GM21526 (cell line): ENCODE data around the gene KRTAP12-2.
"Not testable (repeated sequence)": the region's sequence is repeated elsewhere in the genome, so short reads cannot be mapped to it uniquely, and the experiment has no call there.

ENCODE experiments used
- ATAC-seq: cut with Tn5 transposase; IDR thresholded peaks from one replicate; pipeline ENCODE4 v1.9.1; 2021; ENCODE audit warnings: moderate library complexity; ENCODE audit not compliant: unreplicated experiment, low FRiP score

KRTAP12-2 gene

DNA sequence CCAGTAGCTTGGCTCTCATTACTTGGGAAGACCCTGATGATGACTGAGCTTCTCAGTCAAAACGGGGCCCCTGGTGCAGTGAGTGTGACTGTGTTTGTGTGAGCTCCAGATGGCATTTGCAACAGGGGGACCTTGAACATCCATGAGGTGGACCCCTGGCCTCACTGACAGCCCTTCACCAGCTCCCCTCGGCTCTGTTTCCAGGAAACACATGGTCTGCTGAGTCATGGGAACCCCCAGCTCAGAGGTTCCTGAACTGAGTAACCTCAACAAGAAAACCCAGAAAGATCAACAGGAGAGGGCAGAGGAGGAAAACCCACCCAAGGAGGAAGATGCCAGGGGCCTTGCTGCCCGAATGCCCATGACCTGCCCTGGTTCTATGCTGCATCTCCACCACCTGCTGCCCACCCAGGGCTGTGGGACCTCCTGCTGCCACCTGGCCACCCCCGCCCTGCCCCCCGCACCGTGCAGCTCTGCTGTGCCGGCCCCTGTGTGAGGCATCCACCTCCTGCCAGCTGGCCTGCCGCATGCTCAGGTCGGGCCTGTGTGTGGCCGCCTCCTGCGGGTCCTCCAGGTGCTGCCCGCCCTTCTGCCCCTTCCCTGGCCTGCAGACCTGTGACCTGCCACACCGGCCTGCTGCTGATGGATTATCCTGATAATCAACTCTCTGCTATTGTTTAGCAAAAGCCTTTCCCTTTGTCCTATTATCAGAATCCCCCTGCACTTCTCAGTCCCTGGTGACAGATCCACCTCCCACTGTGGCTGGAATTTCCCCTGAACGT lies 19.5 kb upstream of the KRTAP12-2 start:
- ATAC-seq = no peak

DNA sequence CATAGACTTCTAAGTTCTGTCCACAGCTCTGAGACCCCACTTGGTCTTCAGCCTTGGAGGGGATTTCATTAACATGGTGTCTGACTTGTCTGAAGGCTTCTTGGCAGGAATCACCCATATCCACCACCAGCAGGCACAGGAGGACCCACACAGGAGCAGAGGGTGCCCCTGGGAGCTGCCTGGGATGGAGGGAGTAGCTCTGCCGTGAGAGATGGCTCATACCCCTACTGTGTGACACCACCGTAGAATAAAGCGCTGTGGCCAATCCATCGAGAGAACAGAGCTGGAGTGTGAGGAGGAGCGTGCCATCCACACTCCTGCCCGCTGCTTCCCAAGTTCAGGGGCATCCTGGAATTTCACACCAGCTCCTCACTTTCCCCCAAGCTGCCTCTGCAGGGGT lies 18.3 kb upstream of the KRTAP12-2 start:
- ATAC-seq = not testable (repeated sequence)

DNA sequence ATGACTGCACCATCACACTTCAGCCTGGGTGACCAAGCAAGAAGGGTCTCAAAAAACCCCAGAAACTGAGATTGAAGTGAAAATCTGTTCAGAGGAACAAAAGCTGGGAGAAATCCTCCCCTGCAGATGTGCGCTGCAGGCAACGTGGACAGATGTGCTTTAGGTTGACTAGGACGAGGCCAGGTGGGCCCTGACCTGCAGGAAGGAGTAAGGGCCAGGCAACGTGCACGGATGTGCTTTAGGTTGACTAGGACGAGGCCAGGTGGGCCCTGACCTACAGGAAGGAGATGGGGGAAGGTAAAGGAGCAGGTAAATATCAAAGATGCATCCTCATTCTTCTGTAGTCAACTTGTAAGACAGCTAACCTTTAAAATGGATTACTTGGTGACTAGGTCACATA lies 17.8 kb upstream of the KRTAP12-2 start:
- ATAC-seq = no peak

DNA sequence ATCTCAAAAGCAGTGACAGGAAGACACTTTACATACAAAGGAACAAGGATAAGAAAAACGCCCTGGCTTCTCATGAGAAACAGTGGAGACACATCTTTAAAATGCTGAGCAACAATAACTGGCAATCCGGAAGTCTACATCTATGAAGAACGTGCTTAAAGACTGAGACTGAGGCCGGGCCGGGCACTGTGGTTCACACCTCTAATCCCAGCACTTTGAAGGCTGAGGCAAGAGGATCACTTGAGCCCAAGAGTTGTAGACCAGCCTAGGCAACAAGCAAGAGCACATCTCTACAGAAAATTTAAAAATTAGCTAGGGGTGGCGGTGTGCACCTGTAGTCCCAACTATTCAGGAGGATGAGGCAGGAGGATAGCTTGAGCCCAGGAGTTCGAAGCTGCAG lies 17.4 kb upstream of the KRTAP12-2 start:
- no peak for ATAC-seq

DNA sequence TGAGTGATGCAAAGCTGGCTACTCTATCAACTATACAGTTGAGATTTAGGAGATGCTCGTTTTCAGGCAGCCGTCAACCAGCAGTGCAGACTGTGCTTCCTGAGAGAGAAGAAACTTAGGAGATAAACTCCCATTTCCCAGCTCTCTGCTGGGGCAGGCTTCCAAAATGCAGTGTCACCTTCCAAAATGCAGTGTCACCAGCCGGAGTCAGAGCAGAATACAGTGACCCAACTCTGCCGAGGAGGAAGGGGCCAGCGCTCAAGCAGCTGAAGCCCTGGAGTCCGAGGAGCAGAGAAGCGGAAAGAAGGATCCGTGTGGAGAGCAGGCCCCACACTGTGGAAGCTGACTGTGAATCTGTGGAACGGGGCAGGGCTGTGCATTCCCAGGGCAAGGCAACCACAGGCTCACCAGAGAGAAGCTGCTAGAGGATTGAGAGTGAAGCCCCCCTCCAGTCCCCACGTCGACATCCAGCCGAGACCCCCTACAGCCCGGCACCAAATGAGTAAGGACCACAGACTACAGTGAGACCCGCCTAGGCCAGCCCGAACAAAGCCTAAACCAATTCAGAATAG lies 15.9 kb upstream of the KRTAP12-2 start:
- ATAC-seq = no peak

DNA sequence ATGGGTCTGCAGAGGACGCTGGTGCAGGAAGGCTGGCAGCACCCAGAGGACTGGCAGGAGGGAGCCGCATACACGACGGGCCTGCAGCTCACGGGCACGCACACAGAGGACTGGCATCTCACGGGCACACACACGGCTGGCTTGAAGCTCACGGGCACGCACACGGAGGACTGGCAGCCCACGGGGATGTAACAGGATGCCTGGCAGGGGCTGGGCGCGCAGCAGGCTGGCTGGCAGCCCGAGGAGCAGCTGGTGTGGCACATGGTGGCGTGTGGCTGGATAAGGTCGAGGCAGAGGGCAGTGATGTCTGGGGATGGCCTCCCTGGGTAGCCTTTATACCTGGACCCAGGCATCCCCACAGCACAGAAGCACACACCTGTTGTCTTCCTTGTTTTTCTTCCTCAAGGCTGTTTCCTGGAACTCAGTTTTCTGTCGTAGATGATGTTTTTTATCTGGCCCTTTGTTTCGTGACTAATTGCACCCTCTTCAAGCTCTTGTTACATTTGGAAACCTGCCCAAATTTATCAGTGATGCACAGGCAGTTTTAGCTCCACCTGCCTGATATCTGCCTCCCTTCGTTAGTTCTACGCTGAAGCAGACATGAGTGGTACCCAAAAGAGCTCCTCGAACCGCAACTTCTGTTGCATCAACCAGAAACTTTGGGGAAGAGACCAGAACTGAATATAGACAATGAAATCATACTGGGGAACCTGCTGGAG lies 15.3 kb upstream of the KRTAP12-2 start, which contains the start of gene KRTAP12-1:
Gene KRTAP12-1 (minus strand): TSS at position 303 of the 719 bp plus-strand sequence. CDS start 40 bp downstream, at position 263.
- ATAC-seq = no peak

DNA sequence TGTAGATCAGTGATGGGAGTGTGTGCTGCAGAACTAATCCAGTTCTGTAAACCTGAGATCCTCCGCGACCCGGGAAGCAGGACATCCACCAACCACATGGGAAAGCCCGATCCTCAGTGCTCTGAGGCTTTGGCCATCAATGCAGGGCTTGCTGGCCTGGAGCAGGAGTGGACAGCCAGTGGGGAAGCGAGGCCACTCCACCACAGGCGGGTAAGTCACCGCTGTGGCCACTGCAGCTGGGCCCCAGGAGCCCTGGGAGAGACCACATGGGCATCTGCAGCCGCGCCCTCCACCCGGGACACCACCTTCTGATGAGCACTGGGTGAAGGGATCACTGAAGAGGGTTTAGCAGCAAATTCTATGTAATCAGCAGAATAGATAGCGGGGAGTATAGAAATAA lies 14.4 kb upstream of the KRTAP12-2 start:
- ATAC-seq = no peak

DNA sequence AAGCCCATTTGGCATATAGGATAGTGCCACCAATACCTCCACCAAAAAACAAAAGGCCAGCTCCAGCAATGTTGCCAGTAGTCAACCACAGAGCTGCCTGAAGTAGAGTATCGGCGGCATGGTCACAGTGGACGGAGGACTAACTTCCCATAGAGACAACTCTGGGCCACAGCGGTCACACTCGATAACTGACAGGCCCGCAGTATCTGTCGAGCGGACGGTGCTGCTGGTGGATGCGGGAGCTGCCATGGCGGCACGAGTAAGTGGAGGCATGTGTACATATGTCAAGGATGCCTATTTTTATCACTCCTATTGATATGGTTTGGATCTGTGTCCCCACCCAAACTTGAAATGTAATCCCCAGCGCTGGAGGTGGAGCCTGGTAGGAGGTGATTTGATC lies 11.2 kb upstream of the KRTAP12-2 start:
- ATAC-seq = no peak

DNA sequence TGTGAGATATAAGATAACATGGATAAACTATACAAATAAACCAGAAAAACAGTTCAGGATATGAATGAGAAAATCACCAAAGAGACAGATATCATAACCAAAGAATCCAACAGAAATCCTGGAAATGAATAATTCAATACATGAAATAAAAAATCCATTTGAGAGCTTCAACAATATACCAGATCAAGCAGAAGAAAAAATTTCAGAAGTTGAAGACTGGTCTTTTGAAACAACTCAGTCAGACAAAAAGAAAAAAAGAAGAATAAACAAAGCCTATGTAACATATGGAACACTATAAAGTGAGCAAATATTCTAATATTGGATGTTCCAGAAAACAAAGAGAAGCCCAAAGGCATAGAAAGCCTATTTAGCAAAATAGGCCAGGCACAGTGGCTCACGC lies 5.2 kb upstream of the KRTAP12-2 start:
- ATAC-seq = no peak

DNA sequence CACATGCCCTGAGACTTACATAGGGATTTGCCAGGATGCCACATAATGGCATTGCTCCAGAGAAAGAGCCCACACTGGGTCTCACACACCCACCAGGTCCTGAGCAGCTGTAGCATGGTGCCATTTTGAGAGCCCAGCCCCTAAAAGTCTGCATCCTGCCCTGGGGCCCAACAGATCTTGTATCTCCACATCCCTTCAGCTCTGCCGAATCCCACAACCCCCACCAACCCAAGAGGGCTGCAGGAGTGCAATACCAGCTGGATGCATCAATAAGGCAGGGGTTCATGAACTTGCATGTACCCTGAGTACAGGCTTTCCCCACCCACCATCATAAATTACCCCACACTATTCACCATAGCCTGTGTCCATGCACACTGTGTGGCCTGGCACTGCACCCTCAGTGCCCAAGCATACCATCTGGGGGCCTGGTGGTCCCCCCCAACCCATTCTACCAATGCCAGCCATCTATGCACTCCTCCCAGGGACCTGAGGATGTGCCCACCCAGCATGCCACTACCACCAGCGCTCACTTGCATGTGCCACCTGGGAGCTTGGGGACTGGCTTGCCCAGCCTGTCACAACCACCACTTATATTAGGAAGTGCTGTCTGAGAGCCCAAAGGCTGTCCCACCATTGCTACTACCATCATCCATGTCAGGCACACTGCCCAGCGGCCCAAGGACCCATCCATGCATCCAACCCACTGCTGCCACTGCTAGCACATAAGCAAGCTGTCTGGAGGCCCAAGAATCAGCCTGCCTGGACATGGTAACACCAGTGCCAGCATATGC lies 4.1 kb upstream of the KRTAP12-2 start:
- no peak for ATAC-seq

DNA sequence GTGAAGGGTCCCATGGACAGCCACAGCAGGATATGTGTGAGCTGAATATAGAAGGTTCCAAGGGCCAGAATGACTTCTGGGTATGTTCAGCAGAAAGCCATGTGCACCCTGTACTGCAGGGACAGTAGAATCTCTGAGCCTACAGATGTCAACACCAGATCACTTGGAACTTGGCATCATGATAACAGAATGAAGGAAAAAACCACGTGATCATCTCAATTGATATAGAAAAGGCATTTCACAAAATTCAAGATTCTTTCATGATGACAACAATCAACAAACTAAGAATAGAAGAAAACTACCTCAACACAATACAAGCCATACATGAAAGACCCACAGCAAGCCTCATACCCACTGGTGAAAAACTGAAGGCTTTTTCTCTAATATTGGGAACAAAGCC lies 885 bp upstream of the KRTAP12-2 start:
- no peak for ATAC-seq

DNA sequence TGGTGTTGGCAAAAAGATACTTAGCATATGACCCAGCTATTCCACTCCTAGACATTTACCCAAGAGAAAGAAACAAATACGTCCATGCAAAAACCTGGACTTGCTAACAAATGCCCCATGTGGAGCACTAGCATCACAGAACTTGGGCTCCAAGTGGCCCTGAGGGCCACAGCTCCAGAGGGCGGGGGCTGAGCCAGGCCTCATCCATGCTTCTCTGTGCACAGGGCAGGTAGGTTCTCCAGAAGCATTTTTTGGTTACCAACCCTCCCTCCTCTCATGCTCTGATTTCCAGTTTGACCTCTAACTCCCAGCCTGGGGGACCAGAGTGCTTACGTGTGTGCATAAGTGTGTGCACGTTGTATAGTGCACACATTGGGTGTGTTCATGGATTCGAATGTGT lies 2.0 kb downstream of the KRTAP12-2 start:
- ATAC-seq = no peak

DNA sequence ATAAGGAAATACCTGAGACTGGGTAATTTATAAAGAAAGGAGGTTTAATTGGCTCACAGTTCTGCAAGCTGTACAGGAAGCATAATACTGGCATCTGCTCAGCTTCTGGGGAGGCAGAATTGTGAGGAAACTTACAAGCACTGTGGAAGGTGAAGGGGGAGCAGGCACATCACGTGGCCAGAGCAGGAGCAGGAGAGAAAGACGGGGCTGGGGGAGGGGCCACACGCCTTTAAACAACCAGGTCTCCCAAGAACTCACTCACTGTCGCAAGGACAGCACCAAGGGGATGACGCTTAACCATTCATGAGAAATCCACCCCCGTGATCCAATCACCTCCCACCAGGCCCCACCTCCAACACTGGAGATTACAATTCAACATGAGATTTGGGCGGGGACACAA lies 5.2 kb downstream of the KRTAP12-2 start:
- not testable (repeated sequence) for ATAC-seq

DNA sequence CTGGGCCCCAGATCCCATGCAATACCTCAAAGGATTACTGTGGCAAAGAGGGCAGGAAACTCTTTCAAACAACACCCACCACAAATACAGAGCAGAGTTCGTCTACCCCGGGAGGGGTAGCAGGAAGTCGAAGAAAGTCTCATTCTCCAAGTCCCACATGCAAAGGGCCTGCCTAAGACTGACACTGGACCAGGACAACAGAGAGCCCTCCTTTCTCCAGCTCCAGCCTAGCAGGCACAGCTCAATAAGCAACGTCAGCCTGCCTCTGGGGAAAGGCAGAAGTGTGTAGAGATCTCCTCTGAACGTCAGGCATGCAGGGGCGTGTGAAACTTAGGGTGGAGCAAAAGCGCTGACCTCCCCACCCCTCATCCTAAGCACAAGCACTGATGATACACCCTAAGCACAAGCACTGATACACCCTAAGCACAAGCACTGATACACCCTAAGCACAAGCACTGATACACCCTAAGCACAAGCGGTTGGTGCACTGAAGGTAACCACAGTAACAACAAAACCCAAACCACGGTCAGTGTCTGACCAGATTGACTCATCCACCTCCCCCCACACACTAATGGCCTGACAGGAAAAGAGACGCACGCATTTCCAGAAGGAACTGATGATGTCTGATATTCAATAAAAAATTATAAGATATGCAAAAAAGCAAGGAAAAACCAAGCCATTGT lies 7.7 kb downstream of the KRTAP12-2 start:
- ATAC-seq = no peak

DNA sequence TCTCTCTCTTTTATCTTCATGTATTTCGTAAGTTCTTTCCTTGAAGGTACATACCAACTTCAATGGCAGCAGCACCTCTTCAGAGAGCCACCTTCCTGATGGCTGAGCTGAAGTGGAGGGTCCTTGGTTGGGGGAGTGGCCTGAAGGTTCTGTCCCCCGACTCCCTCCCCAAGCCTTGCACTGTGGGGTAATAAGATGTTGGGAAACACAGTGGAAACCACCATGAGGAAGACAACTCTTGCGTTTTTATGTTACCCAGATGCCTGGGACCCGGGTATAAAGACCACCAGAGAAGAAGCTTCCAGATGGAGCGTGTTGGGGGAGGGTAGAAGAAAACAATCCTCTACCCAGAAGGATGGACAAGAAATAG lies 8.2 kb downstream of the KRTAP12-2 start:
- no peak for ATAC-seq

DNA sequence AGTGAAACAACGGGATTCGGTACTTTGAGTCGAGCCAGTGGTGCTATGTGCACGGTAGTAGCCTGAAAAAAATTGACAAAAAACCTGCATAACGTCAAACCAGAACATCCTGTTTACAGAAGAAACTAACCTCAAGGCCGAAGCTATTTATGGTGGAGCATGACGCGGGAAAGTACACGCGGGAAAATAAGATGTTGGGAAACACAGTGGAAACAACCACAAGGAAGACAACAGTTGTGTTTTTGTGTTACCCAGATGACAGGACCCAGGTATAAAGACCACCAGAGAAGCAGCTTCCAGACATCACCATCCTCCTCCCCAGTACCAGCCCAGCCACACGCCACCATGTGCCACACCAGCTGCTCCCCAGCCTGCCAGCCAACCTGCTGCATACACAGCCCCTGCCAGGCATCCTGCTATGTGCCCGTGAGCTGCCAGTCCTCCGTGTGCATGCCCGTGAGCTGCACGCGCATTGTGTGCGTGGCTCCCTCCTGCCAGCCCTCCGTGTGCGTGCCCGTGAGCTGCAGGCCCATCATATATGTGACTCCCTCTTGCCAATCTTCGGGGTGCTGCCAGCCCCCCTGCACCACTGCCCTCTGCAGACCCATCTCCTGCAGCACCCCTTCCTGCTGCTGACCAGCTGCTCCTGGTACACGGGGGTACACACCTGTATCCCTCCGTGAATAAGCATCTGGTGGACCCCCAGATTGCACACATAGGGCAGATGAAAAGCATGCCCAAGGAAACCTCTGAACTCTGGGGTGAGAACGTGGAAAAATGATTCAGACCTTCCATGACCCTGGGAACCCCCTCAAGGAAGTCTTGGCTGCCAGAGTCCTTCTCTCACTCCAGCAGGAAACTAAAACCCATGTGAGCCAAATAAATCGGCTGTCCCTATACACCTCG lies 8.8 kb downstream of the KRTAP12-2 start, which contains the start of gene KRTAP12-3:
Gene KRTAP12-3 (plus strand): TSS at position 298 of the 906 bp plus-strand sequence. CDS start 48 bp downstream, at position 346.
- ATAC-seq = no peak

DNA sequence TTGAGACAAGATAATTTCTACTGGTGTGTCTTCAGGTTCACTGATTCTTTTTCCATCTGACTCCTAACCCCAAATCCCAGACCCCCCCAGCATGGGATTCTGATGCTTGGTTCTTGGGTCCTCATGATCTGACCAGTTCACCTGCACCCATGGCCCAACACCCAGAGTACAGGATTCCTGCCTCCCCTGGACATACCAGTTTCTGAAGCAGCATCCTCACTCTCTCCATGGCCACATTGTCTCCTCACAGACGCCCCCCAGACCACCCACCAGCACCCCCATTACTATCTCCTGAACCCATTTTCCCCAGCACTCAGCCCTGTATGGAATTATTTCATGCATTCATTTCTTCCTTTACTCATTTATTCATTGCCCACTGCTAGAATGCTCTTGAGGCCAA lies 9.9 kb downstream of the KRTAP12-2 start:
- no peak for ATAC-seq

DNA sequence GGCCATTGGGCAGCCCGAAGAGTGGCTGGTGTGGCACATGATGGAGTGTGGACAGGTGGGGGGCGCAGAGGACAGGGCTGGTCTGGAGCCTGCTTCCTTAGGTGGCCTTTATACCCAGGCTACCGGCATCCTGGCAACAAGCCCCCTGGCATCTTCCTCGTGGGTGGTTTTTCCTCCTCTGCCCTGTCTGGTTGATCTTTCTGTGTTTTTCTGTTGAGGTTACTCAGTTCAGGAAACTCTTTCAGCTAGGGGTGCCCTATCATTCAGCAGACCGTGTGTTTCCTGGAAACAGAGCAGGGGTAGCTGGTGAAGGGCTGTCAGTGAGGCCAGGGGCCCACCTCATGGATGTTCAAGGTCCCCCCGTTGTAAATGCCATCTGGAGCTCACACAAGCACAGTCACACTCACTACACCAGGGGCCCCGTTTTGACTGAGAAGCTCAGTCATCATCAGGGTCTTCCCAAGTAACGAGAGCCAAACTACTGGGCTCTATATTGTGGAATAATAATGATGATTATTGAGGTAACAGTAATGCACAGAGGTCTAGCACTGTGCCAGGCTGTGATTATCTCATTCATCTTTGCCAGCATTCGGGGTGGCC lies 12.1 kb downstream of the KRTAP12-2 start, which contains the start of gene KRTAP12-4:
Gene KRTAP12-4 (minus strand): TSS at position 84 of the 600 bp plus-strand sequence. CDS start 45 bp downstream, at position 39.
- no peak for ATAC-seq
